OCI-LY1 (cell line): Measurements from ENCODE around the gene CNGA1.

Experiments
- H2AFZ ChIP-seq: fragments of 200-600 bp; sonication (generic), shearing (Covaris generic); 2 replicates; pipeline ENCODE4 v1.6.0; 2014; ENCODE audit warnings: antibody characterized with exemption, mild to moderate bottlenecking, low read length
- H3F3A ChIP-seq: fragments of 200-600 bp; sonication (generic), shearing (Covaris generic); 2 replicates; pipeline ENCODE4 v1.6.0; 2014; ENCODE audit warnings: mild to moderate bottlenecking, antibody characterized with exemption, low read length, moderate library complexity; ENCODE audit not compliant: insufficient read depth
- H3K27ac ChIP-seq: fragments of 200-600 bp; sonication (generic); 2 replicates; pipeline ENCODE4 v1.5.1; 2014; ENCODE audit warnings: low read length, mixed run types, mild to moderate bottlenecking, low read depth; ENCODE audit not compliant: poor library complexity, severe bottlenecking
- H3K27me3 ChIP-seq: fragments of 200-600 bp; sonication (generic); 2 replicates; pipeline ENCODE4 v1.6.0; 2014; ENCODE audit warnings: antibody characterized with exemption, mild to moderate bottlenecking, low read length, moderate library complexity; ENCODE audit not compliant: insufficient read depth
- H3K36me3 ChIP-seq: fragments of 200-600 bp; sonication (generic); 2 replicates; pipeline ENCODE4 v1.6.1; 2014; ENCODE audit warnings: mild to moderate bottlenecking, antibody characterized with exemption, low read length, moderate library complexity, mixed read lengths; ENCODE audit not compliant: insufficient read depth
- H3K4me1 ChIP-seq: fragments of 200-600 bp; sonication (generic); 2 replicates; pipeline ENCODE4 v1.5.1; 2014; ENCODE audit warnings: mild to moderate bottlenecking, low read length, moderate library complexity; ENCODE audit not compliant: insufficient read depth, severe bottlenecking
- H3K4me2 ChIP-seq: fragments of 200-600 bp; sonication (generic), shearing (Covaris generic); 2 replicates; pipeline ENCODE4 v1.6.1; 2014; ENCODE audit warnings: low read length
- H3K4me3 ChIP-seq: fragments of 200-600 bp; sonication (generic); 2 replicates; pipeline ENCODE4 v1.5.1; 2014; ENCODE audit warnings: low read length, low read depth, mild to moderate bottlenecking, mixed read lengths; ENCODE audit not compliant: poor library complexity, severe bottlenecking
- H3K79me2 ChIP-seq: fragments of 200-600 bp; shearing (Covaris generic); 2 replicates; pipeline ENCODE4 v1.6.1; 2016; ENCODE audit warnings: mixed run types, low read length, mixed read lengths; ENCODE audit not compliant: insufficient read depth
- H3K9ac ChIP-seq: fragments of 200-600 bp; sonication (generic), shearing (Covaris generic); 2 replicates; pipeline ENCODE4 v1.6.1; 2014; ENCODE audit warnings: mild to moderate bottlenecking, low read length, mixed read lengths
- H3K9me2 ChIP-seq: fragments of 200-600 bp; sonication (generic), shearing (Covaris generic); 2 replicates; pipeline ENCODE4 v1.6.1; 2014; ENCODE audit warnings: low read depth, mild to moderate bottlenecking, low read length, mixed read lengths
- H3K9me3 ChIP-seq: fragments of 200-600 bp; shearing (Covaris generic); 2 replicates; pipeline ENCODE4 v1.6.1; 2014; ENCODE audit warnings: low read length, mixed read lengths
- H4K20me1 ChIP-seq: fragments of 200-600 bp; sonication (generic), shearing (Covaris generic); 2 replicates; pipeline ENCODE4 v1.6.0; 2016; ENCODE audit warnings: mild to moderate bottlenecking, low read length; ENCODE audit not compliant: insufficient read depth
- EZH2 ChIP-seq: fragments of 200-600 bp; sonication (generic), shearing (Covaris generic); IDR thresholded peaks from 2 replicates; pipeline ENCODE4 v1.8.0; 2017; ENCODE audit warnings: borderline replicate concordance, mixed run types, mild to moderate bottlenecking, antibody characterized with exemption, low read length, moderate library complexity, mixed read lengths
- TF ChIP-seq, protein P1 (sequence below): fragments of 200-600 bp; sonication (generic), shearing (Covaris generic); IDR thresholded peaks from 2 replicates; pipeline ENCODE4 v1.5.1; 2017; ENCODE audit warnings: mild to moderate bottlenecking, antibody characterized with exemption, low read length, moderate library complexity, mixed read lengths

CNGA1 gene

GRCh38 chr4:48044298-48044697 lies 27.8 kb upstream of the CNGA1 start:
- no peak overlapping the region for H3K27ac ChIP-seq
- no peaks in the 10 kb centered on the region for H3K36me3 ChIP-seq

DNA sequence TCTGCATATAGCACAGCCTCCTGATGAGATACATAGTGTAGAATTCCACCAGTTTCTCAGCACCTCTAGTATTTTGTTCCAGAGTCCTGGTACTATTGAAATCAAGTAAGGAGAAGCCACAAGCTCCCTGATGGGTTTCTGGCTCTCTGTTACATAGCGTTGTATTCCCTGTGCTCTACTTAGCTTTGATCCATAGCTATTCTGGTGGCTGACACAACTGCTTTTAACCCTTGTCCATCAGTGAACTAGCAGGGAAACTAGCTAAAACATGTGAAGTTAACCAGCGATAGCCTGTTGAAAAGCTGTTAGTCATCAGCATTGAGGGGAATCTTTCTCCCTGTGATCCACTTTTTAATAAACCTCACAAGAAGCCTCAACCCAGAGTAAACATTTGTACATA lies 27.0 kb upstream of the CNGA1 start:
- Histone ChIP-seq H3K4me3 (no peak overlapping the region), H3K4me1 (peaks cover 43% of the 10 kb centered on the region), H3K27me3 (no peaks in the 10 kb centered on the region), H4K20me1 (no peaks in the 10 kb centered on the region), H3K36me3 (no peaks in the 10 kb centered on the region), H3K27ac (no peak overlapping the region), H2AFZ (no peak overlapping the region), H3K9me3 (no peaks in the 10 kb centered on the region), H3F3A (no peaks in the 10 kb centered on the region), H3K9me2 (no peaks in the 10 kb centered on the region), H3K79me2 (no peaks in the 10 kb centered on the region), H3K9ac (no peak overlapping the region), H3K4me2 (no peak overlapping the region)
- TF ChIP-seq EZH2: no peak
- TF ChIP-seq, protein P1, sequence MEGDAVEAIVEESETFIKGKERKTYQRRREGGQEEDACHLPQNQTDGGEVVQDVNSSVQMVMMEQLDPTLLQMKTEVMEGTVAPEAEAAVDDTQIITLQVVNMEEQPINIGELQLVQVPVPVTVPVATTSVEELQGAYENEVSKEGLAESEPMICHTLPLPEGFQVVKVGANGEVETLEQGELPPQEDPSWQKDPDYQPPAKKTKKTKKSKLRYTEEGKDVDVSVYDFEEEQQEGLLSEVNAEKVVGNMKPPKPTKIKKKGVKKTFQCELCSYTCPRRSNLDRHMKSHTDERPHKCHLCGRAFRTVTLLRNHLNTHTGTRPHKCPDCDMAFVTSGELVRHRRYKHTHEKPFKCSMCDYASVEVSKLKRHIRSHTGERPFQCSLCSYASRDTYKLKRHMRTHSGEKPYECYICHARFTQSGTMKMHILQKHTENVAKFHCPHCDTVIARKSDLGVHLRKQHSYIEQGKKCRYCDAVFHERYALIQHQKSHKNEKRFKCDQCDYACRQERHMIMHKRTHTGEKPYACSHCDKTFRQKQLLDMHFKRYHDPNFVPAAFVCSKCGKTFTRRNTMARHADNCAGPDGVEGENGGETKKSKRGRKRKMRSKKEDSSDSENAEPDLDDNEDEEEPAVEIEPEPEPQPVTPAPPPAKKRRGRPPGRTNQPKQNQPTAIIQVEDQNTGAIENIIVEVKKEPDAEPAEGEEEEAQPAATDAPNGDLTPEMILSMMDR: no peak

More at GRCh38 chr4:48044298-48044697, 27.8 kb upstream of the CNGA1 start:
- H4K20me1 ChIP-seq: no peaks in the 10 kb centered on the region
- H3K4me2 ChIP-seq: no peak overlapping the region
- H3K27me3 ChIP-seq: no peaks in the 10 kb centered on the region
- H3K4me3 ChIP-seq: no peak overlapping the region
- H3K79me2 ChIP-seq: no peaks in the 10 kb centered on the region
- no peak overlapping the region for H2AFZ ChIP-seq
- no peaks in the 10 kb centered on the region for H3F3A ChIP-seq
- H3K9me3 ChIP-seq: no peaks in the 10 kb centered on the region
- H3K9ac ChIP-seq: no peak overlapping the region
- no peaks in the 10 kb centered on the region for H3K9me2 ChIP-seq
- TF ChIP-seq EZH2: no peak
- TF ChIP-seq, protein P1: no peak
- peaks cover 49% of the 10 kb centered on the region for H3K4me1 ChIP-seq

DNA sequence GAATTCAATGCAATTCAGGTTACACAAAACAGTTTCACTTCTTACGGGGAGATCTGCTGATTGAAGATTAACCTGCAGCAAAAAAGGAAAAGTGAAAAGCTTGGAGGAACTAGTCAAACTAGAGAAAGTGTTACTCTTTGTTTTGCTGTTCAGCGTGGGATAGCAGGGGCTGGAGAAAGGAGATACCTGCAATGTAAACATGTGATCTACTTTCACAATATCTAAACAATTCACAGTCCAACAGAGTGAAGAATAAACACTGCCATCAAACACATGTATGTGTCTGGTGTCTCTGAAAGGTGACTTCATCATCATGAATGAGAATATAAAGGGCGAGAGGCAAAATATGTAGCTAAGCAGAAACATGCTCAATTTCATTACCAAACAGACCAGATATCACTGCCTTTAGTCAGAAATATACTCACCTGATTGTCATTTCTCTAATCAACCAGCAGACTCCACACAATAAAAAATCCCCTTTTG lies 26.5 kb upstream of the CNGA1 start:
- no peak overlapping the region for H3K4me2 ChIP-seq
- H2AFZ ChIP-seq: no peak overlapping the region

More for the DNA sequence above, 26.5 kb upstream of the CNGA1 start:
- Histone ChIP-seq H3F3A (no peaks in the 10 kb centered on the region), H3K36me3 (no peaks in the 10 kb centered on the region), H3K79me2 (no peaks in the 10 kb centered on the region), H3K9me2 (no peaks in the 10 kb centered on the region), H3K4me3 (no peak overlapping the region), H3K4me1 (peaks cover 40% of the 10 kb centered on the region), H3K9ac (no peak overlapping the region), H3K27me3 (no peaks in the 10 kb centered on the region), H3K9me3 (no peaks in the 10 kb centered on the region), H4K20me1 (no peaks in the 10 kb centered on the region), H3K27ac (no peak overlapping the region)
- TF ChIP-seq EZH2: no peak
- TF ChIP-seq, protein P1: no peak
